ENCODE results near the gene RBKS.
"Not testable (repeated sequence)": the region's sequence is repeated elsewhere in the genome, so short reads cannot be mapped to it uniquely, and the experiment has no call there.

Gene RBKS

GRCh38 chr2:27906074-27906473, 15.9 kb upstream of the RBKS start:
- no peak for DNase-seq (ENCODE audit: low read depth)

- no peak for DNase-seq (ENCODE audit: low read depth)
Observed at GRCh38 chr2:27904405-27904665, 14.1 kb upstream of the RBKS start.

GRCh38 chr2:27903649-27904404, 13.6 kb upstream of the RBKS start:
- no peak for DNase-seq (ENCODE audit: low read depth)

- DNase-seq (ENCODE audit: low read depth) = no peak
Observed at GRCh38 chr2:27903018-27903417, 12.8 kb upstream of the RBKS start.

GRCh38 chr2:27902098-27902497, 11.9 kb upstream of the RBKS start:
- no peak for DNase-seq (ENCODE audit: low read depth)

- DNase-seq (ENCODE audit: low read depth) = peak; percentile 3
Observed at GRCh38 chr2:27901234-27901633, 11.0 kb upstream of the RBKS start.

- DNase-seq (ENCODE audit: low read depth) = no peak
Observed at GRCh38 chr2:27897717-27898116, 7.5 kb upstream of the RBKS start.

- DNase-seq (ENCODE audit: low read depth) = no peak
Observed at GRCh38 chr2:27893006-27893405, 2.8 kb upstream of the RBKS start.

- no peak for DNase-seq (ENCODE audit: low read depth)
Observed at GRCh38 chr2:27891673-27892105, 1.5 kb upstream of the RBKS start.

- peak; percentile 79 for DNase-seq (ENCODE audit: low read depth)
Observed at GRCh38 chr2:27890924-27891672, 911 bp upstream of the RBKS start.

GRCh38 chr2:27889774-27890145, 427 bp downstream of the RBKS start:
- DNase-seq (ENCODE audit: low read depth) = no peak

- DNase-seq (ENCODE audit: low read depth) = no peak
Observed at GRCh38 chr2:27888790-27889189, 1.4 kb downstream of the RBKS start.

GRCh38 chr2:27887830-27888229, 2.4 kb downstream of the RBKS start:
- DNase-seq (ENCODE audit: low read depth) = no peak

- DNase-seq (ENCODE audit: low read depth) = no peak
Observed at GRCh38 chr2:27887111-27887510, 3.1 kb downstream of the RBKS start.

GRCh38 chr2:27886322-27886721, 3.9 kb downstream of the RBKS start:
- DNase-seq (ENCODE audit: low read depth) = no peak

- no peak for DNase-seq (ENCODE audit: low read depth)
Observed at GRCh38 chr2:27885661-27886060, 4.5 kb downstream of the RBKS start.

GRCh38 chr2:27885234-27885633, 5.0 kb downstream of the RBKS start:
- no peak for DNase-seq (ENCODE audit: low read depth)

- DNase-seq (ENCODE audit: low read depth) = no peak
Observed at GRCh38 chr2:27884601-27885000, 5.6 kb downstream of the RBKS start.

GRCh38 chr2:27882584-27882922, 7.6 kb downstream of the RBKS start:
- not testable (repeated sequence) for DNase-seq (ENCODE audit: low read depth)

- not testable (repeated sequence) for DNase-seq (ENCODE audit: low read depth)
Observed at GRCh38 chr2:27881815-27882583, 8.2 kb downstream of the RBKS start.

- no peak for DNase-seq (ENCODE audit: low read depth)
Observed at GRCh38 chr2:27878825-27879224, 11.4 kb downstream of the RBKS start.

- no peak for DNase-seq (ENCODE audit: low read depth)
Observed at GRCh38 chr2:27875089-27875881, 14.9 kb downstream of the RBKS start.

Data from activated T-helper 9 cell treated with anti-CD3 and anti-CD28 coated beads, Interleukin-2, amount 50 U/mL, for 16 hours (primary cell).